ENCODE measurements around the gene STXBP5. TPM values are rescaled to one million over a fixed set of nuclear protein-coding genes. Genes with fewer than 3 reads are reported as not detected.

The STXBP5 gene
- total and polyA plus RNA-seq, 9 of the 15 experiments (the other 6 are each of a cell fraction or from before 2014, with no cell fraction given): 23.3 to 172 (median 71.5) TPM

DNA sequence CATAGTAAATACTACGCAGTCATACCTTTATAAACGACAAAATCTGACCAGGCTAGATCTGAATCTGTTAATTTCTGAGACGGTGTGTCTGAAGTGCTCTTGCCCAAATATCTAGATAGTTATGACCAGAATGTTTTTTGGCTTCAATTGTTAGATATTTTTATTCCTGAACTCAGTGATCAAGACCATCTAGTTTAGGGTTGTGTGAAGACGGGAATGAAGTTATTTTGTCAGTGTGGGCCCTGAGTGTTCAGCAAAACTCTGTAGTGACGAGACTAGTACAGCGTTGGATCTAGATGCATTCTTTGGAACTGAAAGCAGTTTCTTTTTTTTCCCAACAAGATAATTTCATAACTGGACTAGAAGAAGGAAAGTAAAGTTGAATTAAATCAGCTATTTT lies 3.1 kb downstream of the STXBP5 start (continued):
- TF ChIP-seq CCNT2 (IDR thresholded peaks at IDR 0.05; ENCODE audit: borderline replicate concordance, extremely low read depth, insufficient read length, low read depth, low read length) (no peak), SMARCA4 (IDR thresholded peaks at IDR 0.05) (peak; percentile 31; the same call in 1 of the 2 replicates), RBM25 (IDR thresholded peaks at IDR 0.05; ENCODE audit: low read depth, low read length, severe bottlenecking) (peak; percentile 34), ZNF41 (CRISPR knock-in tag; conservative IDR thresholded peaks at IDR 0.05) (no peak), NR3C1 (CRISPR knock-in tag; IDR thresholded peaks at IDR 0.05) (no peak), PCBP2 (IDR thresholded peaks at IDR 0.05; ENCODE audit: low read depth, low read length, poor library complexity, severe bottlenecking) (no peak), ZSCAN29 (IDR thresholded peaks at IDR 0.05) (0 out of 2 replicates have a peak, but pooled peaks have one; percentile 16), CREB1 (IDR thresholded peaks at IDR 0.05) (no peak), CREB1 (CRISPR knock-in tag; IDR thresholded peaks at IDR 0.05) (no peak), ARID2 (IDR thresholded peaks at IDR 0.05) (peak; percentile 46; the same call in 1 of the 2 replicates), HNRNPH1 (optimal IDR thresholded peaks at IDR 0.05; ENCODE audit: low read depth, low read length) (no peak), POLR2A (conservative IDR thresholded peaks at IDR 0.05) (0 out of 2 replicates have a peak, but pooled peaks have one; percentile 35), ATF1 (CRISPR knock-in tag; IDR thresholded peaks at IDR 0.05) (no peak), ATF1 (tag; IDR thresholded peaks at IDR 0.05) (peak; percentile 48; the same call in 1 of the 2 replicates), POLR2B (IDR thresholded peaks at IDR 0.05; ENCODE audit: low read depth, partially characterized antibody) (peak; percentile 17), CHCHD3 (CRISPR knock-in tag; IDR thresholded peaks at IDR 0.05) (0 out of 2 replicates have a peak, but pooled peaks have one; percentile 17), ZNF3 (CRISPR knock-in tag; IDR thresholded peaks at IDR 0.05) (0 out of 2 replicates have a peak, but pooled peaks have one; percentile 27), KAT7 (CRISPR knock-in tag; IDR thresholded peaks at IDR 0.05; ENCODE audit: borderline replicate concordance) (0 out of 2 replicates have a peak, but pooled peaks have one; percentile 20), NFE2 (IDR thresholded peaks at IDR 0.05; ENCODE audit: low read depth) (no peak)
- TF ChIP-seq, protein P1, sequence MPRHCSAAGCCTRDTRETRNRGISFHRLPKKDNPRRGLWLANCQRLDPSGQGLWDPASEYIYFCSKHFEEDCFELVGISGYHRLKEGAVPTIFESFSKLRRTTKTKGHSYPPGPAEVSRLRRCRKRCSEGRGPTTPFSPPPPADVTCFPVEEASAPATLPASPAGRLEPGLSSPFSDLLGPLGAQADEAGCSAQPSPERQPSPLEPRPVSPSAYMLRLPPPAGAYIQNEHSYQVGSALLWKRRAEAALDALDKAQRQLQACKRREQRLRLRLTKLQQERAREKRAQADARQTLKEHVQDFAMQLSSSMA (CRISPR knock-in tag; IDR thresholded peaks at IDR 0.05): 0 out of 2 replicates have a peak, but pooled peaks have one; percentile 18
- TF ChIP-seq, protein P2, sequence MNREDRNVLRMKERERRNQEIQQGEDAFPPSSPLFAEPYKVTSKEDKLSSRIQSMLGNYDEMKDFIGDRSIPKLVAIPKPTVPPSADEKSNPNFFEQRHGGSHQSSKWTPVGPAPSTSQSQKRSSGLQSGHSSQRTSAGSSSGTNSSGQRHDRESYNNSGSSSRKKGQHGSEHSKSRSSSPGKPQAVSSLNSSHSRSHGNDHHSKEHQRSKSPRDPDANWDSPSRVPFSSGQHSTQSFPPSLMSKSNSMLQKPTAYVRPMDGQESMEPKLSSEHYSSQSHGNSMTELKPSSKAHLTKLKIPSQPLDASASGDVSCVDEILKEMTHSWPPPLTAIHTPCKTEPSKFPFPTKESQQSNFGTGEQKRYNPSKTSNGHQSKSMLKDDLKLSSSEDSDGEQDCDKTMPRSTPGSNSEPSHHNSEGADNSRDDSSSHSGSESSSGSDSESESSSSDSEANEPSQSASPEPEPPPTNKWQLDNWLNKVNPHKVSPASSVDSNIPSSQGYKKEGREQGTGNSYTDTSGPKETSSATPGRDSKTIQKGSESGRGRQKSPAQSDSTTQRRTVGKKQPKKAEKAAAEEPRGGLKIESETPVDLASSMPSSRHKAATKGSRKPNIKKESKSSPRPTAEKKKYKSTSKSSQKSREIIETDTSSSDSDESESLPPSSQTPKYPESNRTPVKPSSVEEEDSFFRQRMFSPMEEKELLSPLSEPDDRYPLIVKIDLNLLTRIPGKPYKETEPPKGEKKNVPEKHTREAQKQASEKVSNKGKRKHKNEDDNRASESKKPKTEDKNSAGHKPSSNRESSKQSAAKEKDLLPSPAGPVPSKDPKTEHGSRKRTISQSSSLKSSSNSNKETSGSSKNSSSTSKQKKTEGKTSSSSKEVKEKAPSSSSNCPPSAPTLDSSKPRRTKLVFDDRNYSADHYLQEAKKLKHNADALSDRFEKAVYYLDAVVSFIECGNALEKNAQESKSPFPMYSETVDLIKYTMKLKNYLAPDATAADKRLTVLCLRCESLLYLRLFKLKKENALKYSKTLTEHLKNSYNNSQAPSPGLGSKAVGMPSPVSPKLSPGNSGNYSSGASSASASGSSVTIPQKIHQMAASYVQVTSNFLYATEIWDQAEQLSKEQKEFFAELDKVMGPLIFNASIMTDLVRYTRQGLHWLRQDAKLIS (CRISPR knock-in tag; IDR thresholded peaks at IDR 0.05): 0 out of 2 replicates have a peak, but pooled peaks have one; percentile 29
- TF ChIP-seq, protein P3, sequence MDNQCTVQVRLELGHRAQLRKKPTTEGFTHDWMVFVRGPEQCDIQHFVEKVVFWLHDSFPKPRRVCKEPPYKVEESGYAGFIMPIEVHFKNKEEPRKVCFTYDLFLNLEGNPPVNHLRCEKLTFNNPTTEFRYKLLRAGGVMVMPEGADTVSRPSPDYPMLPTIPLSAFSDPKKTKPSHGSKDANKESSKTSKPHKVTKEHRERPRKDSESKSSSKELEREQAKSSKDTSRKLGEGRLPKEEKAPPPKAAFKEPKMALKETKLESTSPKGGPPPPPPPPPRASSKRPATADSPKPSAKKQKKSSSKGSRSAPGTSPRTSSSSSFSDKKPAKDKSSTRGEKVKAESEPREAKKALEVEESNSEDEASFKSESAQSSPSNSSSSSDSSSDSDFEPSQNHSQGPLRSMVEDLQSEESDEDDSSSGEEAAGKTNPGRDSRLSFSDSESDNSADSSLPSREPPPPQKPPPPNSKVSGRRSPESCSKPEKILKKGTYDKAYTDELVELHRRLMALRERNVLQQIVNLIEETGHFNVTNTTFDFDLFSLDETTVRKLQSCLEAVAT (IDR thresholded peaks at IDR 0.05): peak; percentile 97 to 98

Measured in K562 (cell line).